HG02798 (cell line): Measurements from ENCODE around the gene KRTAP12-4.
"Not testable (repeated sequence)": the region's sequence is repeated elsewhere in the genome, so short reads cannot be mapped to it uniquely, and the experiment has no call there.

Experiments used
- ATAC-seq: cut with Tn5 transposase; IDR thresholded peaks from one replicate; pipeline ENCODE4 v1.9.1; 2021; ENCODE audit warnings: mild to moderate bottlenecking; ENCODE audit not compliant: unreplicated experiment, poor library complexity

The KRTAP12-4 gene

GRCh38 chr21:44689740-44690139 is 35.3 kb upstream of the KRTAP12-4 start:
- not testable (repeated sequence) for ATAC-seq

DNA sequence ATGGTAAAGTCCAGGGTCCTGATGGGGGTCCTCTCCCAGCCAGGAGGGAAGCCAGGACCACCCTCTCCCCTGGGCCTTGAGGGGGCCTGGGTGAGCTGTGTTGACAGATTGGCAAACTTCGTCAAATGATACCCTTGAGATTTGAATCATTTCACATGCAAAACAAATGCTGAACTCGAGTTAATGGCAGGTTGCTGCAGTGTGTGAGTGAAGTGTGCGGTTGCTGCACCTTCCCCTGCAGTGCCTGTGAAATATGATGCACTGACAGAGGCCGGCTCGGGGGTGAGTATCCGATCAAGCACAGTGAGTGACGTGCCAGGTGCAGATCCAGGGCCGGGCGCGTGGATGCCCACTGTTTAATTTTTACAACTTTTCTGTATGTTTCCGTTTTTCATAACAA is 33.2 kb upstream of the KRTAP12-4 start:
- no peak for ATAC-seq

- no peak for ATAC-seq
Observed at GRCh38 chr21:44686843-44687561, 32.5 kb upstream of the KRTAP12-4 start.

DNA sequence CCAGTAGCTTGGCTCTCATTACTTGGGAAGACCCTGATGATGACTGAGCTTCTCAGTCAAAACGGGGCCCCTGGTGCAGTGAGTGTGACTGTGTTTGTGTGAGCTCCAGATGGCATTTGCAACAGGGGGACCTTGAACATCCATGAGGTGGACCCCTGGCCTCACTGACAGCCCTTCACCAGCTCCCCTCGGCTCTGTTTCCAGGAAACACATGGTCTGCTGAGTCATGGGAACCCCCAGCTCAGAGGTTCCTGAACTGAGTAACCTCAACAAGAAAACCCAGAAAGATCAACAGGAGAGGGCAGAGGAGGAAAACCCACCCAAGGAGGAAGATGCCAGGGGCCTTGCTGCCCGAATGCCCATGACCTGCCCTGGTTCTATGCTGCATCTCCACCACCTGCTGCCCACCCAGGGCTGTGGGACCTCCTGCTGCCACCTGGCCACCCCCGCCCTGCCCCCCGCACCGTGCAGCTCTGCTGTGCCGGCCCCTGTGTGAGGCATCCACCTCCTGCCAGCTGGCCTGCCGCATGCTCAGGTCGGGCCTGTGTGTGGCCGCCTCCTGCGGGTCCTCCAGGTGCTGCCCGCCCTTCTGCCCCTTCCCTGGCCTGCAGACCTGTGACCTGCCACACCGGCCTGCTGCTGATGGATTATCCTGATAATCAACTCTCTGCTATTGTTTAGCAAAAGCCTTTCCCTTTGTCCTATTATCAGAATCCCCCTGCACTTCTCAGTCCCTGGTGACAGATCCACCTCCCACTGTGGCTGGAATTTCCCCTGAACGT is 31.7 kb upstream of the KRTAP12-4 start:
- no peak for ATAC-seq

- not testable (repeated sequence) for ATAC-seq
Observed at GRCh38 chr21:44685050-44685449, 30.6 kb upstream of the KRTAP12-4 start.

DNA sequence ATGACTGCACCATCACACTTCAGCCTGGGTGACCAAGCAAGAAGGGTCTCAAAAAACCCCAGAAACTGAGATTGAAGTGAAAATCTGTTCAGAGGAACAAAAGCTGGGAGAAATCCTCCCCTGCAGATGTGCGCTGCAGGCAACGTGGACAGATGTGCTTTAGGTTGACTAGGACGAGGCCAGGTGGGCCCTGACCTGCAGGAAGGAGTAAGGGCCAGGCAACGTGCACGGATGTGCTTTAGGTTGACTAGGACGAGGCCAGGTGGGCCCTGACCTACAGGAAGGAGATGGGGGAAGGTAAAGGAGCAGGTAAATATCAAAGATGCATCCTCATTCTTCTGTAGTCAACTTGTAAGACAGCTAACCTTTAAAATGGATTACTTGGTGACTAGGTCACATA is 30.0 kb upstream of the KRTAP12-4 start:
- ATAC-seq = no peak

- ATAC-seq = no peak
Observed at GRCh38 chr21:44684077-44684476, 29.6 kb upstream of the KRTAP12-4 start.

GRCh38 chr21:44682580-44683151 is 28.2 kb upstream of the KRTAP12-4 start:
- ATAC-seq = no peak

- no peak for ATAC-seq
Observed at GRCh38 chr21:44681861-44682579, 27.6 kb upstream of the KRTAP12-4 start, which contains the start of gene KRTAP12-1. KRTAP12-1 (minus strand) TSS chr21:44682163; CDS start chr21:44682123, 40 bp downstream.

DNA sequence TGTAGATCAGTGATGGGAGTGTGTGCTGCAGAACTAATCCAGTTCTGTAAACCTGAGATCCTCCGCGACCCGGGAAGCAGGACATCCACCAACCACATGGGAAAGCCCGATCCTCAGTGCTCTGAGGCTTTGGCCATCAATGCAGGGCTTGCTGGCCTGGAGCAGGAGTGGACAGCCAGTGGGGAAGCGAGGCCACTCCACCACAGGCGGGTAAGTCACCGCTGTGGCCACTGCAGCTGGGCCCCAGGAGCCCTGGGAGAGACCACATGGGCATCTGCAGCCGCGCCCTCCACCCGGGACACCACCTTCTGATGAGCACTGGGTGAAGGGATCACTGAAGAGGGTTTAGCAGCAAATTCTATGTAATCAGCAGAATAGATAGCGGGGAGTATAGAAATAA is 26.7 kb upstream of the KRTAP12-4 start:
- no peak for ATAC-seq

- no peak for ATAC-seq
Observed at GRCh38 chr21:44677881-44678280, 23.4 kb upstream of the KRTAP12-4 start.

DNA sequence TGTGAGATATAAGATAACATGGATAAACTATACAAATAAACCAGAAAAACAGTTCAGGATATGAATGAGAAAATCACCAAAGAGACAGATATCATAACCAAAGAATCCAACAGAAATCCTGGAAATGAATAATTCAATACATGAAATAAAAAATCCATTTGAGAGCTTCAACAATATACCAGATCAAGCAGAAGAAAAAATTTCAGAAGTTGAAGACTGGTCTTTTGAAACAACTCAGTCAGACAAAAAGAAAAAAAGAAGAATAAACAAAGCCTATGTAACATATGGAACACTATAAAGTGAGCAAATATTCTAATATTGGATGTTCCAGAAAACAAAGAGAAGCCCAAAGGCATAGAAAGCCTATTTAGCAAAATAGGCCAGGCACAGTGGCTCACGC is 17.5 kb upstream of the KRTAP12-4 start:
- ATAC-seq = no peak

GRCh38 chr21:44670642-44671432 is 16.4 kb upstream of the KRTAP12-4 start:
- ATAC-seq = no peak

DNA sequence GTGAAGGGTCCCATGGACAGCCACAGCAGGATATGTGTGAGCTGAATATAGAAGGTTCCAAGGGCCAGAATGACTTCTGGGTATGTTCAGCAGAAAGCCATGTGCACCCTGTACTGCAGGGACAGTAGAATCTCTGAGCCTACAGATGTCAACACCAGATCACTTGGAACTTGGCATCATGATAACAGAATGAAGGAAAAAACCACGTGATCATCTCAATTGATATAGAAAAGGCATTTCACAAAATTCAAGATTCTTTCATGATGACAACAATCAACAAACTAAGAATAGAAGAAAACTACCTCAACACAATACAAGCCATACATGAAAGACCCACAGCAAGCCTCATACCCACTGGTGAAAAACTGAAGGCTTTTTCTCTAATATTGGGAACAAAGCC is 13.2 kb upstream of the KRTAP12-4 start:
- ATAC-seq = no peak

DNA sequence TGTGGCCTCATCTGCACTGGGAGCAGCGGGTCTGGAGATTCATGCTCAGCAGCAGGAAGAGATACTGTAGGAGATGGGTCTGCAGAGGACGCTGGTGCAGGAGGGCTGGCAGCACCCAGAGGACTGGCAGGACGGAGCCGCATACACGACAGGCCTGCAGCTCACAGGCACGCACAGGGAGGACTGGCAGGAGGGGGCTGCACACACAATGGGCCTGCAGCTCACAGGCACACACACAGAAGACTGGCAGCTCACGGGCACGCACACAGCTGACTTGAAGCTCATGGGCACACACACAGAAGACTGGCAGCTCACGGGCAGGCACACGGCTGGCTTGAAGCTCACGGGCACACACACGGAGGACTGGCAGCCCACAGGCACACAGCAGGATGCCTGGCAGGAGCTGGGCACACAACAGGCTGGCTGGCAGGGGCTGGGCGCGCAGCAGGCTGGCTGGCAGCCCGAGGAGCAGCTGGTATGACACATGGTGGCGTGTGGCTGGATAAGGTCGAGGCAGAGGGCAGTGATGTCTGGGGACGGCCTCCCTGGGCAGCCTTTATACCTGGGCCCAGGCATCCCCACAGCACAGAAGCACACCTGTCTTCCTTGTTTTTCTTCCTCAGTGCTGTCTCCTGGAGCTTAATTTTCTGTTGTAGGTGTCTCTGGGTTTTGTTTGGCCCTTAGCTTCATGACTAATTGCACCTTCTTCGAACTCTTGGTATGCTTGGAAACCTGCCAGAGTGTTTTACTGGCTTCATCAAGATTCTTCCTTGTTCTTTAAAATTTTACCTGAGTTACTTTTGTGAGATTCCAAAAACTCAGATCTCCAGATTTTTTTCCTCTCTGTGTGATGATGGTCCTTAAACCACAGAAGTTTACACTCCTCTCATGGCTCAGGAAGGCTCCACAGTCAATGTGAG is 12.2 kb upstream of the KRTAP12-4 start, which contains the start of gene KRTAP12-2:
KRTAP12-2 (minus strand) TSS at position 527 of the 920 bp plus-strand sequence; CDS start at position 486, 41 bp downstream.
- no peak for ATAC-seq

- ATAC-seq = no peak
Observed at GRCh38 chr21:44664691-44665090, 10.2 kb upstream of the KRTAP12-4 start.

DNA sequence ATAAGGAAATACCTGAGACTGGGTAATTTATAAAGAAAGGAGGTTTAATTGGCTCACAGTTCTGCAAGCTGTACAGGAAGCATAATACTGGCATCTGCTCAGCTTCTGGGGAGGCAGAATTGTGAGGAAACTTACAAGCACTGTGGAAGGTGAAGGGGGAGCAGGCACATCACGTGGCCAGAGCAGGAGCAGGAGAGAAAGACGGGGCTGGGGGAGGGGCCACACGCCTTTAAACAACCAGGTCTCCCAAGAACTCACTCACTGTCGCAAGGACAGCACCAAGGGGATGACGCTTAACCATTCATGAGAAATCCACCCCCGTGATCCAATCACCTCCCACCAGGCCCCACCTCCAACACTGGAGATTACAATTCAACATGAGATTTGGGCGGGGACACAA is 7.1 kb upstream of the KRTAP12-4 start:
- not testable (repeated sequence) for ATAC-seq

DNA sequence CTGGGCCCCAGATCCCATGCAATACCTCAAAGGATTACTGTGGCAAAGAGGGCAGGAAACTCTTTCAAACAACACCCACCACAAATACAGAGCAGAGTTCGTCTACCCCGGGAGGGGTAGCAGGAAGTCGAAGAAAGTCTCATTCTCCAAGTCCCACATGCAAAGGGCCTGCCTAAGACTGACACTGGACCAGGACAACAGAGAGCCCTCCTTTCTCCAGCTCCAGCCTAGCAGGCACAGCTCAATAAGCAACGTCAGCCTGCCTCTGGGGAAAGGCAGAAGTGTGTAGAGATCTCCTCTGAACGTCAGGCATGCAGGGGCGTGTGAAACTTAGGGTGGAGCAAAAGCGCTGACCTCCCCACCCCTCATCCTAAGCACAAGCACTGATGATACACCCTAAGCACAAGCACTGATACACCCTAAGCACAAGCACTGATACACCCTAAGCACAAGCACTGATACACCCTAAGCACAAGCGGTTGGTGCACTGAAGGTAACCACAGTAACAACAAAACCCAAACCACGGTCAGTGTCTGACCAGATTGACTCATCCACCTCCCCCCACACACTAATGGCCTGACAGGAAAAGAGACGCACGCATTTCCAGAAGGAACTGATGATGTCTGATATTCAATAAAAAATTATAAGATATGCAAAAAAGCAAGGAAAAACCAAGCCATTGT is 4.6 kb upstream of the KRTAP12-4 start:
- ATAC-seq = no peak
